Type B pancreatic cell (in vitro differentiated cells): Measurements from ENCODE around the gene HOXB8. TPM values are rescaled to one million over a fixed set of nuclear protein-coding genes. Genes with fewer than 3 reads are reported as not detected.

Experiments used
- DNase-seq: peaks from one replicate; pipeline ENCODE4 v3.0.0; 2021; ENCODE audit warnings: mixed read lengths; ENCODE audit not compliant: unreplicated experiment; ENCODE audit errors: extremely low spot score
- H3K27ac Mint-ChIP-seq: 2 replicates; pipeline ENCODE4 v1.8.0; 2021; ENCODE audit warnings: mild to moderate bottlenecking, mixed read lengths
- H3K27me3 Mint-ChIP-seq: 2 replicates; pipeline ENCODE4 v1.8.0; 2021; ENCODE audit warnings: mixed read lengths
- H3K36me3 Mint-ChIP-seq: 2 replicates; pipeline ENCODE4 v1.8.0; 2021; ENCODE audit warnings: mixed read lengths
- H3K4me1 Mint-ChIP-seq: one replicate; pipeline ENCODE4 v1.8.0; 2021; ENCODE audit warnings: mixed read lengths; ENCODE audit not compliant: unreplicated experiment
- H3K4me3 Mint-ChIP-seq: 2 replicates; pipeline ENCODE4 v1.8.0; 2021; ENCODE audit warnings: mild to moderate bottlenecking, mixed read lengths
- H3K9me3 Mint-ChIP-seq: 2 replicates; pipeline ENCODE4 v1.8.0; 2021; ENCODE audit warnings: mixed read lengths
- total RNA-seq: library from RNA; stranded (reverse); gene quantifications from 2 replicates; pipeline ENCODE4 v1.2.1, GENCODE V29; 2021; ENCODE audit warnings: low replicate concordance
- TF ChIP-seq, protein P1 (sequence below): fragments of 200-600 bp; sonication (generic); conservative IDR thresholded peaks from 2 replicates; pipeline ENCODE4 v1.5.0; 2021; ENCODE audit warnings: antibody characterized with exemption, mild to moderate bottlenecking

HOXB8 gene
- total RNA-seq, 1 donor from 2014 or later, result 16.0 TPM

DNA sequence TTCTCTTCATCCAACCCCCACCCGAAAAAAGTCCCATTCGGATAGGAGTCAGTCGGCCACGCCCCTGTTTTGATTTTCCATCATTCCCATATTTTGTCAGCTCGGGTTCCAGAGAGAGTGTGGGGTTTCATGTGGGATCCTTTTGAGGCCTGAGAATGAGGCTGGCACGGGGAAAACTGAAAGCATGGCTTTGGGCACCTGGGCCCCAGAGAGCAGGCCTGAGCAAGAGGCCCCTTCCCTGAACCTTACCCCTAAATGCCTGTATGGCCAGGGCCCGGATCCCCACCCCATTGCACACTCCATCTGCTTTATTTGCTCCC, 32.4 kb downstream of the HOXB8 start:
- H3K36me3 Mint-ChIP-seq, result peaks cover 42% of the 10 kb centered on the region
- peak overlapping the region; percentile 97 for H3K27ac Mint-ChIP-seq
- peaks cover 53% of the 10 kb centered on the region for H3K4me1 Mint-ChIP-seq
- H3K9me3 Mint-ChIP-seq, result no peaks in the 10 kb centered on the region
- H3K27me3 Mint-ChIP-seq, result peaks cover 90% of the 10 kb centered on the region
- TF ChIP-seq, protein P1, sequence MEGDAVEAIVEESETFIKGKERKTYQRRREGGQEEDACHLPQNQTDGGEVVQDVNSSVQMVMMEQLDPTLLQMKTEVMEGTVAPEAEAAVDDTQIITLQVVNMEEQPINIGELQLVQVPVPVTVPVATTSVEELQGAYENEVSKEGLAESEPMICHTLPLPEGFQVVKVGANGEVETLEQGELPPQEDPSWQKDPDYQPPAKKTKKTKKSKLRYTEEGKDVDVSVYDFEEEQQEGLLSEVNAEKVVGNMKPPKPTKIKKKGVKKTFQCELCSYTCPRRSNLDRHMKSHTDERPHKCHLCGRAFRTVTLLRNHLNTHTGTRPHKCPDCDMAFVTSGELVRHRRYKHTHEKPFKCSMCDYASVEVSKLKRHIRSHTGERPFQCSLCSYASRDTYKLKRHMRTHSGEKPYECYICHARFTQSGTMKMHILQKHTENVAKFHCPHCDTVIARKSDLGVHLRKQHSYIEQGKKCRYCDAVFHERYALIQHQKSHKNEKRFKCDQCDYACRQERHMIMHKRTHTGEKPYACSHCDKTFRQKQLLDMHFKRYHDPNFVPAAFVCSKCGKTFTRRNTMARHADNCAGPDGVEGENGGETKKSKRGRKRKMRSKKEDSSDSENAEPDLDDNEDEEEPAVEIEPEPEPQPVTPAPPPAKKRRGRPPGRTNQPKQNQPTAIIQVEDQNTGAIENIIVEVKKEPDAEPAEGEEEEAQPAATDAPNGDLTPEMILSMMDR, result no peak
- H3K4me3 Mint-ChIP-seq, result peak overlapping the region; percentile 91
- no peak for DNase-seq

DNA sequence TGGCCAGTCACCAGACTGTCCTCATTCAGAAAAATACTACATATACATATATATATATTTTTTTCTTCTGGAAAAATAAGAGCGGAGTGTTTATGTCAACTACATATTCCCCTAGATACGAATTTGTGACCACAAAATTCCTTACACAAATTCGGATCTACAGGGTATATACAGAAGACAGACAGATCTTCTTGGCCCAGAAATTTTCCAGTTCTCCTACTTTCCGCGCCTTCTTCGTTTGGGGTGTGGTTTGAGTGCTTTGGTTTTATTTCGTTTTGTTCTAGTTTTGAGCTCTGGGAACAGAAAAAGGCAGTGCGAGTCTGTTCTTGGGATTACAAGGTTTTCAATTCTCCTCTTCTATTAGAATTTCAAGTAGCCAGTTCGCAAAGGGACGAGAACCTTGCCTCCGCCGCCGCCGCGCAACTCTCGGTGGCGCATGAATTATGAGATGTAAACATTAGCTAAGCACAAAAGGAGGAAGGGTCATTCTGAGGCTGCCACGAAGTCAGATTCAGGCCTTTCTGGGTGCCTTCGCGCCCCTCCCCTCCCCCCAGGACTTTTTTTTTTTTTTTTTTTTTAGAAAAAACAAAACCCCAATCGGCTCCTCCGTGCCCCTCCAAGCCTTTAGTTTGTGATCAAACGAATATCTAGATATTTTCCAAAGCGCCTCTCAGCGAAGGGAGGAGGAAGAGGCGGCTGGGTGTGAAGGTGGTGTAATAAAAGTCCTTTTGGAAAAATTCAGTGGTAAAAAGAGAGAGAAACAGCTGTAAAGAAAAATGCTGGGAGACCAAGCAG, 35.1 kb downstream of the HOXB8 start:
- peaks cover 42% of the 10 kb centered on the region for H3K4me1 Mint-ChIP-seq
- peak overlapping the region; percentile 97 for H3K27ac Mint-ChIP-seq
- H3K36me3 Mint-ChIP-seq, result peaks cover 19% of the 10 kb centered on the region
- H3K27me3 Mint-ChIP-seq, result peaks cover 76% of the 10 kb centered on the region
- no peaks in the 10 kb centered on the region for H3K9me3 Mint-ChIP-seq
- TF ChIP-seq, protein P1, result no peak
- DNase-seq, result no peak
- H3K4me3 Mint-ChIP-seq, result peak overlapping the region; percentile 91

DNA sequence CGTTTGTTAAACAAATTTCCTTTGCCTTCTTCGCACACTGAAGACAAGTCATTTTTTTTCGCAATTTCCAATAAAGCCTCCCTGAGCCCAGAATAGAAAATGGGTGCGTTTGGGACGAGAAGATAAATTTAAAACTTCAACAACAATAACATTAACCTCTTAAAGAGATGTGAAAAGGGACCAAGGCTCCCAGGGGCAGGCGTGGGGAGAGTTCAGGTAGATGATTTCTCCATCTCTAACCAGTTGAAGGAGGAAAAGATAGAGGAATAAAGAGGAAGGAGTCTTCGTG, 35.7 kb downstream of the HOXB8 start:
- H3K36me3 Mint-ChIP-seq, result peaks cover 18% of the 10 kb centered on the region
- TF ChIP-seq, protein P1, result no peak
- peaks cover 76% of the 10 kb centered on the region for H3K27me3 Mint-ChIP-seq
- H3K4me3 Mint-ChIP-seq, result peak overlapping the region; percentile 91
- no peaks in the 10 kb centered on the region for H3K9me3 Mint-ChIP-seq
- H3K27ac Mint-ChIP-seq, result peak overlapping the region; percentile 97
- H3K4me1 Mint-ChIP-seq, result peaks cover 37% of the 10 kb centered on the region
- no peak for DNase-seq

DNA sequence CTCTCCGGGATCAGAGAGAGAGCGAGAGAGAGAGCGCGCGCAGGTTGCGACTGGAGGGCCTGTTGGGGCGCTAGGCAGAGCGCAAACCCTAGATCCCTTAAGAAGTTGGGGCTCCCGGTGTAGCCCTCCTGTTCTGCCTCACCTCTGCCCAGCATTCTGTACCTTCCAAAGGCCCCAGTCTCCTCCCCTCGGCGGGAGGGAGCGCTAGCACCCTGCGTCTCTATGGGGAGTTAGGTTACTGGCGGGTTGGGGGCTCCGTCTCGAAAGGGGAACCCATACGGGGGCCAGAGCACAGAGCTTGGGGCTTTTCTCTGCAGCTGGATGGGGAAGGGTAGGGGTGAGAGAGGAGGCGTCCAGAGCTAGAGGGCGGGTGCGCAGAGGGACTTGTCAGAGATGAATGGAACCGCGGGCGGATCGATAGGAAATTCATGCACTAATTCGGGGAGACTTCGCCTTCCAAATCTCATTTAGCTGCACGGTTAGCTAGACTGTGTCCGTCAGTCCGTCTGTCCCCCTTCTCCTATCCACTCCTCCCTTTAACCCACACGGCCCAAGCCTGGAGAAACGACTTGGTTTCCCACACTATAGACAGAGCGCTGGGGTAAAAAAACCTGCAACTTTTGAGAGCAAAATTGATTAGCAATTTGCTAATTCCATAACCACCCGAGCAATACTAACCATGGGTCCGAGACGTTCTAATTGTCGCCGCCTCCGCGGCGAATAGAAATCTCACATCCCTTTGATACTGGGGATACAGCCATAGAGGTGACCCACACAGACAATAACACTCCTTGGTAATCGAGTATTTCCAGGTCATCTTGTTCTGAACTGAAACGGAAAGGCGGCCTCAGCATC, 36.2 kb downstream of the HOXB8 start:
- peaks cover 74% of the 10 kb centered on the region for H3K27me3 Mint-ChIP-seq
- peaks cover 14% of the 10 kb centered on the region for H3K36me3 Mint-ChIP-seq
- TF ChIP-seq, protein P1, result no peak
- H3K4me1 Mint-ChIP-seq, result peaks cover 37% of the 10 kb centered on the region
- H3K4me3 Mint-ChIP-seq, result peak overlapping the region; percentile 91
- H3K9me3 Mint-ChIP-seq, result no peaks in the 10 kb centered on the region
- peak overlapping the region; percentile 97 for H3K27ac Mint-ChIP-seq
- DNase-seq, result no peak

DNA sequence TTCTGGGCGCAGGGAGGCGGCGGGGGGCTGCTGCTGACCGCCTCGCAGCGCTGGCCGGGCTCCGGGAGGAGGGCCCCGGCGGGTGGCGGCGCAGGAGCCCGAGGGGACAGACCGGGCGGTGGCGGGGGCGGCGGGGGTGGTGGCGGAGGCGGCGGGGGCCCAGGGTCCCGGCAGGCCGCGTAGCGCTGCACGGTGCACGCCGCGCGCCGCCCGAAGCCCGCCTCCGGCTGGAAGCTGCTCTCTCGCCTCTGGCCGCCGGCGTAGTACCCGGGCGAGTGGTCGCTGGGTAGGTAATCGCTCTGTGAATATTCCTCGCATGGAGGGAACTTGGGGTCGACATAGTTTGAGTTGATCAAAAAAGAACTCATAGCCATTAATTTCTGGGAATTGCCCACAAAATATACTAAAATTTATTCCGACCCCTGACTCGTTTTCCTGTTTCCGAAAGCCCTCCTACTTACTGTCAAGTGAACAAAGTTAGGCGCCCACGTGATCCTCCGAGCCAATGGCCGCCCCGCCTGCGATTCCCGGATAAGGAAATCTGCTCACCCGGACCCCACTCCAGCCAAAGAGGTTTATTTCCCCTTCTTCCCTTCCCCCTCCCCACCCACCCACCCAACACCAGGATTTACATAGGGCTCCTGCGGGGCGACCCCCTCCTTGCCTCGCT, 37.0 kb downstream of the HOXB8 start, which contains the start of gene HOXB4:
Gene HOXB4, minus strand, starts transcription at position 405 of the 670 bp plus-strand sequence. Its CDS starts 31 bp downstream, at position 374.
- DNase-seq, result no peak
- Mint-ChIP-seq H3K36me3 (peaks cover 18% of the 10 kb centered on the region), H3K4me3 (peak within 1 kb of the TSS; percentile 91), H3K4me1 (peaks cover 39% of the 10 kb centered on the region), H3K9me3 (no peaks in the 10 kb centered on the region), H3K27ac (peak within 1 kb of the TSS; percentile 97), H3K27me3 (peaks cover 72% of the 10 kb centered on the region)
- TF ChIP-seq, protein P1, result no peak
